Heart left ventricle (tissue), 16 donors: Measurements from ENCODE around the gene RNF123. TPM values are rescaled to one million over a fixed set of nuclear protein-coding genes. Genes with fewer than 3 reads are reported as not detected.
"Not testable (repeated sequence)": the region's sequence is repeated elsewhere in the genome, so short reads cannot be mapped to it uniquely, and the experiment has no call there.

ENCODE experiments used
- ATAC-seq, 4 donors: fragments of 200-7000 bp; cut with Tn5 transposase; one replicate each; pipeline ENCODE4 v1.9.1; 2020 to 2022; ENCODE audit warnings: moderate library complexity in 4 of 4, mild to moderate bottlenecking in 3 of 4, moderate number of reproducible peaks in 1 of 4
- DNase-seq, 5 donors: peaks; one replicate each; pipeline ENCODE4 v3.0.0-alpha.2; 2020
- H3K27ac ChIP-seq, 12 donors: fragments of 200-600 bp; sonication (generic) in 4 of 12; one replicate each; pipeline versions ENCODE4 v1.5.0 to v1.8.0; 2016 to 2022; ENCODE audit warnings: mild to moderate bottlenecking in 2 of 12
- H3K27me3 ChIP-seq, 9 donors: fragments of 200-600 bp; sonication (generic) in 2 of 9; one replicate each; pipeline versions ENCODE4 v1.5.1 to v1.8.0; 2016 to 2022; ENCODE audit warnings: mild to moderate bottlenecking in 3 of 9
- H3K36me3 ChIP-seq, 9 donors: fragments of 200-600 bp; sonication (generic) in 2 of 9; one replicate each; pipeline versions ENCODE4 v1.5.0 to v1.8.0; 2018 to 2022; ENCODE audit warnings: mild to moderate bottlenecking in 2 of 9
- H3K4me1 ChIP-seq, 12 donors: fragments of 200-600 bp; sonication (generic) in 4 of 12; one replicate each; pipeline versions ENCODE4 v1.5.0 to v1.8.0; 2016 to 2022; ENCODE audit warnings: mild to moderate bottlenecking in 3 of 12
- H3K4me3 ChIP-seq, 12 donors: fragments of 200-600 bp; sonication (generic) in 4 of 12; one replicate each; pipeline versions ENCODE4 v1.5.0 to v1.8.0; 2017 to 2022; ENCODE audit warnings: mild to moderate bottlenecking in 9 of 12, moderate library complexity in 4 of 12
- H3K9me3 ChIP-seq, 12 donors: fragments of 200-600 bp; sonication (generic) in 4 of 12; one replicate each; pipeline versions ENCODE4 v1.5.0 to v1.8.0; 2016 to 2022; ENCODE audit warnings: mild to moderate bottlenecking in 1 of 12
- CTCF ChIP-seq, 12 donors: fragments of 200-600 bp; sonication (generic) in 4 of 12; IDR thresholded peaks; one replicate each; pipeline versions ENCODE4 v1.5.0 to v1.8.0; 2018 to 2022; ENCODE audit warnings: antibody characterized with exemption in 12 of 12, mild to moderate bottlenecking in 5 of 12
- POLR2A ChIP-seq, 2 donors: fragments of 450-650 bp; IDR thresholded peaks; one replicate each; pipeline ENCODE4 v1.6.1; 2017; ENCODE audit warnings: antibody characterized with exemption in 2 of 2, mild to moderate bottlenecking in 2 of 2, moderate library complexity in 2 of 2
- WGBS, 4 donors: extraction: QIAGEN DNeasy Blood & Tissue Kit in 2 of 4; methylation state at CpG; one replicate each; pipeline versions ENCODE4 v1.1.5 to v1.1.7; 2013 to 2018; 5-methylcytosine and 5-hydroxymethylcytosine counted together
- intact Hi-C, 10 donors: fragments of 100-400 bp; cut with DNase I; formaldehyde crosslinking; loops; one replicate each; pipeline versions ENCODE4 v1.11.1 to v1.14.2; 2022
- polyA plus RNA-seq, 2 donors: library from polyadenylated mRNA; stranded (reverse); fragments of 200-250 nt; gene quantifications; one replicate each; pipeline ENCODE4 v1.2.3, GENCODE V29; 2013
- total RNA-seq, 9 donors: library from RNA; depleted of rRNA in 2 of 9; stranded (reverse); fragments of >200 nt in 2 of 9; fragmentation: NEBNext Ultra II Directional in 3 of 9; extraction: Animal tissue kit (Norgen Biotek cat#: 25700) in 3 of 9; gene quantifications; one replicate each; pipeline versions ENCODE4 v1.1.0 to v1.2.4, GENCODE V29; 2016 to 2023
- donor health status: ischemic (EF 13 %, LVEDD 7.1; RV severe dilation, severe dysfunction).
- donor health status: healthy with polysubstance abuse.
- donor health status: DM: no; HTN: yes; CAD: no.
- donor health status: DM: no; HTN: no; CAD: no.
- donor health status: ischemic (EF 25% LVEDD 6.9; RV normal size, moderate dysfunction).
- donor health status: ischemic (EF 25% LVEDD 5.7; RV mildly dilated, moderate dysfunction).
- donor health status: healthy.
- donor health status: DM: yes; HTN: yes; CAD: no.
- donor health status: ischemic (EF 35%, LVEDD 5.7; RV mildly dilated, moderate dysfunction).
- donor health status: nonischemic (EF 11% LVEDD 7.7; RV severe dilation, severe dysfunction).
- donor health status: DM: yes; HTN: yes; CAD: no.
- donor health status: PGD.
- donor health status: ischemic (EF 29% LVEDD 5.4; RV normal size, mild dysfunction).
- donor health status: nonischemic (EF 23%, LVEDD 6.1; RV moderate dilation, normal function).

RNF123 gene
- total and polyA plus RNA-seq, 11 donors, result 27.7 to 61.4 (median 46.0) TPM

GRCh38 chr3:49683162-49683561 is 6.2 kb upstream of the RNF123 start:
- no peak overlapping the region for H3K4me3 ChIP-seq
- no peaks in the 10 kb centered on the region for H3K9me3 ChIP-seq
- ATAC-seq, result no peak
- no peak overlapping the region for H3K27ac ChIP-seq
- DNase-seq, result no peak
- H3K4me1 ChIP-seq, result peaks cover 0 to 19% (median 3%) of the 10 kb centered on the region in 12 donors
- H3K36me3 ChIP-seq, result peaks cover 0 to 65% (median 58%) of the 10 kb centered on the region in 9 donors
- intact Hi-C loops, result no loop called here
- H3K27me3 ChIP-seq, result no peaks in the 10 kb centered on the region
- 81 to 85% (median 85%) methylated on average over 6 of the region's 6 CpGs for WGBS, 4 donors
- TF ChIP-seq CTCF (IDR thresholded peaks at IDR 0.05) (no peak), POLR2A (IDR thresholded peaks at IDR 0.05) (no peak)

- H3K27me3 ChIP-seq, DNase-seq, H3K4me3 ChIP-seq, ATAC-seq, H3K9me3 ChIP-seq, H3K27ac ChIP-seq, intact Hi-C loops: not testable (repeated sequence)
- Histone ChIP-seq H3K36me3 (peaks cover 0 to 52% (median 45%) of the 10 kb centered on the region in 9 donors), H3K4me1 (peaks cover 4 to 29% (median 11%) of the 10 kb centered on the region in 12 donors)
- WGBS, 4 donors, result 89 to 100% (median 94%) methylated on average over 1 to 2 of the region's 2 CpGs
These were observed 4.9 kb upstream of the RNF123 start for GRCh38 chr3:49684453-49684852.

- peaks cover 0 to 46% (median 39%) of the 10 kb centered on the region in 9 donors for H3K36me3 ChIP-seq
- intact Hi-C loops, ATAC-seq, H3K27ac ChIP-seq, H3K9me3 ChIP-seq, H3K4me3 ChIP-seq, H3K27me3 ChIP-seq, DNase-seq: not testable (repeated sequence)
- H3K4me1 ChIP-seq, result peaks cover 5 to 33% (median 13%) of the 10 kb centered on the region in 12 donors
- WGBS, 4 donors, result 90 to 95% (median 94%) methylated on average over 8 to 10 of the region's 10 CpGs
These were observed 4.3 kb upstream of the RNF123 start for GRCh38 chr3:49685103-49685502.

- ATAC-seq, H3K27me3 ChIP-seq, intact Hi-C loops, DNase-seq, H3K4me3 ChIP-seq, H3K9me3 ChIP-seq, H3K27ac ChIP-seq: not testable (repeated sequence)
- WGBS, 4 donors, result 25 to 36% (median 27%) methylated on average over 10 to 35 of the region's 36 CpGs; no CpG with 5 or more reads in 1 of the 4 donors
- peaks cover 0 to 38% (median 32%) of the 10 kb centered on the region in 9 donors for H3K36me3 ChIP-seq
- H3K4me1 ChIP-seq, result peaks cover 5 to 40% (median 20%) of the 10 kb centered on the region in 12 donors
These were observed 3.5 kb upstream of the RNF123 start for GRCh38 chr3:49685846-49686245.

- WGBS, 4 donors, result 1 to 5% (median 3%) methylated on average over 13 to 25 of the region's 29 CpGs; no CpG with 5 or more reads in 1 of the 4 donors
- H3K9me3 ChIP-seq, DNase-seq, intact Hi-C loops, H3K27ac ChIP-seq, H3K27me3 ChIP-seq: not testable (repeated sequence)
- Histone ChIP-seq H3K4me3 (peak overlapping the region in 10 of 12 donors; percentile 8 to 46 (median 31)), H3K36me3 (peaks cover 0 to 34% (median 27%) of the 10 kb centered on the region in 9 donors), H3K4me1 (peaks cover 5 to 45% (median 24%) of the 10 kb centered on the region in 12 donors)
- peak in 3 of 4 donors; percentile 0 to 3 (median 2) for ATAC-seq
These were observed 3.0 kb upstream of the RNF123 start for GRCh38 chr3:49686346-49686745.

- Histone ChIP-seq H3K36me3 (peaks cover 0 to 31% (median 21%) of the 10 kb centered on the region in 9 donors), H3K4me3 (peak overlapping the region in 10 of 12 donors; percentile 8 to 46 (median 31)), H3K4me1 (peaks cover 5 to 51% (median 25%) of the 10 kb centered on the region in 12 donors)
- intact Hi-C loops, H3K9me3 ChIP-seq, H3K27me3 ChIP-seq, H3K27ac ChIP-seq: not testable (repeated sequence)
- DNase-seq (peak; percentile 50 to 76 (median 61)), ATAC-seq (peak in 3 of 4 donors; percentile 37 to 50 (median 43))
- WGBS, 4 donors, result 12 to 21% (median 12%) methylated on average over 30 to 44 of the region's 44 CpGs
These were observed 2.5 kb upstream of the RNF123 start for GRCh38 chr3:49686769-49687423.

GRCh38 chr3:49687424-49687795 is 1.9 kb upstream of the RNF123 start:
- H3K4me1 ChIP-seq, result peaks cover 5 to 52% (median 25%) of the 10 kb centered on the region in 12 donors
- peaks cover 0 to 25% (median 17%) of the 10 kb centered on the region in 9 donors for H3K36me3 ChIP-seq
- H3K27ac ChIP-seq, H3K4me3 ChIP-seq, DNase-seq, H3K27me3 ChIP-seq, H3K9me3 ChIP-seq, ATAC-seq, intact Hi-C loops: not testable (repeated sequence)
- WGBS, 4 donors, result 82 to 92% (median 89%) methylated on average over 7 to 12 of the region's 12 CpGs

- H3K36me3 ChIP-seq, result peaks cover 0 to 15% (median 7%) of the 10 kb centered on the region in 9 donors
- peak overlapping the region; percentile 50 to 92 (median 83) for H3K27ac ChIP-seq
- DNase-seq, H3K9me3 ChIP-seq, intact Hi-C loops, H3K27me3 ChIP-seq: not testable (repeated sequence)
- H3K4me3 ChIP-seq, result peak overlapping the region; percentile 73 to 100 (median 97)
- peak in 1 of 4 donors; percentile 1 for ATAC-seq
- H3K4me1 ChIP-seq, result peaks cover 5 to 52% (median 25%) of the 10 kb centered on the region in 12 donors
- 30 to 73% (median 68%) methylated on average over 2 to 7 of the region's 7 CpGs for WGBS, 4 donors
These were observed 865 bp upstream of the RNF123 start for GRCh38 chr3:49688338-49689045.

- intact Hi-C loops, H3K9me3 ChIP-seq, H3K36me3 ChIP-seq, ATAC-seq, DNase-seq, H3K27me3 ChIP-seq: not testable (repeated sequence)
- peaks cover 5 to 61% (median 25%) of the 10 kb centered on the region in 12 donors for H3K4me1 ChIP-seq
- 8 to 11% (median 9%) methylated on average over 15 to 16 of the region's 16 CpGs for WGBS, 4 donors
- peak overlapping the region in 11 of 12 donors; percentile 50 to 92 (median 83) for H3K27ac ChIP-seq
- peak overlapping the region; percentile 73 to 100 (median 97) for H3K4me3 ChIP-seq
These were observed 709 bp downstream of the RNF123 start for GRCh38 chr3:49689908-49690624.
